Endodermal cell (in vitro differentiated cells): ENCODE measurements around the gene PAX8. TPM values are rescaled to one million over a fixed set of nuclear protein-coding genes. Genes with fewer than 3 reads are reported as not detected.
A peak's percentile ranks its signal among the peaks of the same experiment; 100 is the strongest.
"Not testable (repeated sequence)": the region's sequence is repeated elsewhere in the genome, so short reads cannot be mapped to it uniquely, and the experiment has no call there.

Source experiments
- DNase-seq: peaks from one replicate; pipeline ENCODE4 v3.0.0-alpha.2; 2017
- H3K27ac ChIP-seq: 2 replicates; pipeline ENCODE4 v1.5.1; 2013; ENCODE audit warnings: mild to moderate bottlenecking, low read depth, low read length, moderate library complexity
- H3K27me3 ChIP-seq: 2 replicates; pipeline ENCODE4 v1.6.1; 2013; ENCODE audit warnings: mild to moderate bottlenecking, low read length, moderate library complexity; ENCODE audit not compliant: insufficient read depth, control insufficient read depth, poor library complexity, severe bottlenecking
- H3K36me3 ChIP-seq: 2 replicates; pipeline ENCODE4 v1.7.0; 2013; ENCODE audit warnings: mild to moderate bottlenecking, low read length, moderate library complexity; ENCODE audit not compliant: control insufficient read depth, insufficient read depth
- H3K4me1 ChIP-seq: one replicate; pipeline ENCODE4 v1.7.0; 2013; ENCODE audit warnings: low read length; ENCODE audit not compliant: control insufficient read depth, insufficient read depth
- H3K4me3 ChIP-seq: 2 replicates; pipeline ENCODE4 v1.5.1; 2013; ENCODE audit warnings: mild to moderate bottlenecking, low read length, moderate library complexity
- H3K9ac ChIP-seq: 2 replicates; pipeline ENCODE4 v1.6.1; 2013; ENCODE audit warnings: mild to moderate bottlenecking, low read length, moderate library complexity; ENCODE audit not compliant: poor library complexity, severe bottlenecking; ENCODE audit errors: extremely low read depth
- H3K9me3 ChIP-seq: 2 replicates; pipeline ENCODE4 v1.6.1; 2013; ENCODE audit warnings: mild to moderate bottlenecking, low read length, moderate library complexity; ENCODE audit not compliant: control insufficient read depth
- H3K27ac Mint-ChIP-seq: 2 replicates; pipeline ENCODE4 v1.8.0; 2020; ENCODE audit warnings: mixed read lengths
- H3K27me3 Mint-ChIP-seq: 2 replicates; pipeline ENCODE4 v1.8.0; 2021; ENCODE audit warnings: mild to moderate bottlenecking, mixed read lengths; ENCODE audit not compliant: insufficient read depth
- H3K36me3 Mint-ChIP-seq: 2 replicates; pipeline ENCODE4 v1.8.0; 2020; ENCODE audit warnings: low read depth, mixed read lengths
- H3K4me1 Mint-ChIP-seq: 2 replicates; pipeline ENCODE4 v1.8.0; 2020; ENCODE audit warnings: mixed read lengths
- H3K4me3 Mint-ChIP-seq: 2 replicates; pipeline ENCODE4 v1.8.0; 2020; ENCODE audit warnings: mild to moderate bottlenecking, moderate library complexity, mixed read lengths
- H3K9me3 Mint-ChIP-seq: 2 replicates; pipeline ENCODE4 v1.8.0; 2020; ENCODE audit warnings: mild to moderate bottlenecking, mixed read lengths
- WGBS, 2 experiments: methylation state at CpG; one replicate each; pipeline versions ENCODE4 v1.1.5 to v1.1.7; 2013; ENCODE audit warnings: missing lambda C conversion rate in 2 of 2, mixed read lengths in 1 of 2; ENCODE audit not compliant: insufficient coverage in 1 of 2, insufficient read length in 1 of 2; 5-methylcytosine and 5-hydroxymethylcytosine counted together
- total RNA-seq, 2 donors: library from RNA; stranded (reverse); fragmentation: NEBNext Ultra II Directional in 1 of 2; extraction: Animal tissue kit (Norgen Biotek cat#: 25700) in 1 of 2; gene quantifications; 2 replicates in 1 of 2; 3 replicates in 1 of 2; pipeline ENCODE4 v1.2.1, GENCODE V29; 2021
- TF ChIP-seq, protein P1 (sequence below): fragments of 200-600 bp; sonication (generic); conservative IDR thresholded peaks from 2 replicates; pipeline ENCODE4 v1.5.0; 2021; ENCODE audit warnings: antibody characterized with exemption, mild to moderate bottlenecking

PAX8 gene
- total RNA-seq, 2 donors from 2014 or later = 0.09 to 0.11 TPM

- Mint-ChIP-seq H3K9me3 (peaks cover 4% of the 10 kb centered on the region), H3K27me3 (peaks cover 64% of the 10 kb centered on the region), H3K4me3 (peak overlapping the region; percentile 64), H3K4me1 (peaks cover 17% of the 10 kb centered on the region), H3K27ac (no peak overlapping the region), H3K36me3 (no peaks in the 10 kb centered on the region)
- H3K4me1 ChIP-seq = no peaks in the 10 kb centered on the region
- H3K27ac ChIP-seq = peak overlapping the region; percentile 60
- peak overlapping the region; percentile 73 for H3K4me3 ChIP-seq
- H3K9ac ChIP-seq = peak overlapping the region; percentile 11
- no peaks in the 10 kb centered on the region for H3K36me3 ChIP-seq
- peak; percentile 88 for DNase-seq
- 0 to 1% methylated on average over 2 to 21 of the region's 27 CpGs for WGBS, 2 experiments
- H3K27me3 ChIP-seq = peaks cover 44% of the 10 kb centered on the region
- no peaks in the 10 kb centered on the region for H3K9me3 ChIP-seq
- TF ChIP-seq, protein P1, sequence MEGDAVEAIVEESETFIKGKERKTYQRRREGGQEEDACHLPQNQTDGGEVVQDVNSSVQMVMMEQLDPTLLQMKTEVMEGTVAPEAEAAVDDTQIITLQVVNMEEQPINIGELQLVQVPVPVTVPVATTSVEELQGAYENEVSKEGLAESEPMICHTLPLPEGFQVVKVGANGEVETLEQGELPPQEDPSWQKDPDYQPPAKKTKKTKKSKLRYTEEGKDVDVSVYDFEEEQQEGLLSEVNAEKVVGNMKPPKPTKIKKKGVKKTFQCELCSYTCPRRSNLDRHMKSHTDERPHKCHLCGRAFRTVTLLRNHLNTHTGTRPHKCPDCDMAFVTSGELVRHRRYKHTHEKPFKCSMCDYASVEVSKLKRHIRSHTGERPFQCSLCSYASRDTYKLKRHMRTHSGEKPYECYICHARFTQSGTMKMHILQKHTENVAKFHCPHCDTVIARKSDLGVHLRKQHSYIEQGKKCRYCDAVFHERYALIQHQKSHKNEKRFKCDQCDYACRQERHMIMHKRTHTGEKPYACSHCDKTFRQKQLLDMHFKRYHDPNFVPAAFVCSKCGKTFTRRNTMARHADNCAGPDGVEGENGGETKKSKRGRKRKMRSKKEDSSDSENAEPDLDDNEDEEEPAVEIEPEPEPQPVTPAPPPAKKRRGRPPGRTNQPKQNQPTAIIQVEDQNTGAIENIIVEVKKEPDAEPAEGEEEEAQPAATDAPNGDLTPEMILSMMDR = no peak
Observed at GRCh38 chr2:113324684-113325160, 46.0 kb upstream of the PAX8 start.

GRCh38 chr2:113323129-113323528 lies 44.4 kb upstream of the PAX8 start:
- peaks cover 59% of the 10 kb centered on the region for H3K27me3 Mint-ChIP-seq
- H3K4me1 ChIP-seq, H3K36me3 Mint-ChIP-seq, H3K36me3 ChIP-seq, H3K4me3 Mint-ChIP-seq, H3K4me3 ChIP-seq, H3K9me3 Mint-ChIP-seq, H3K27ac Mint-ChIP-seq, H3K9ac ChIP-seq, DNase-seq, H3K27ac ChIP-seq, H3K9me3 ChIP-seq: not testable (repeated sequence)
- H3K27me3 ChIP-seq = peaks cover 56% of the 10 kb centered on the region
- WGBS, 2 experiments = 86 to 90% methylated on average over 2 to 5 of the region's 5 CpGs
- H3K4me1 Mint-ChIP-seq = peaks cover 17% of the 10 kb centered on the region

DNA sequence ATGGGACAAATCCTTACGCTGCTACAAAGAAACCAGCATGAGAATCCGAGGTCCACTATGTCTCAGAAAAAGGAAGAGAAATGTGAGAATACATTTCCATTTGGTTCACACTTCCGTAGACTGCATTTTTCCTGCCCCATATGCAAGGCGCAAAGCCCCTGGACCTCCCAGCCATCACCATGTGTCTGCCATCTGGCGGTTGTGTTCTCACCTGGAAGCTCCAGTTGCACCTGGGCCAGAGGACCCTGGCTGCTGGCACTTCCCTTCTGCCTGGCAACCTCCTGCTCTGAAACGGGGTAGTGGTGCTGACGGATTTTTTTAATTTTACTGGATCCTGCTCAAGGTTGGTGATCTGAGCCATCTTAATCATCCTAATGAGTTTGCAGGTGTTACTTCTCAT lies 41.4 kb upstream of the PAX8 start:
- TF ChIP-seq, protein P1 = peak; percentile 51
- H3K27ac ChIP-seq, H3K4me3 ChIP-seq, H3K9me3 ChIP-seq, H3K9ac ChIP-seq, DNase-seq, H3K36me3 Mint-ChIP-seq, H3K36me3 ChIP-seq, H3K4me1 ChIP-seq, H3K27ac Mint-ChIP-seq, H3K9me3 Mint-ChIP-seq, H3K4me3 Mint-ChIP-seq: not testable (repeated sequence)
- WGBS, 2 experiments = 85 to 88% methylated on average over 6 to 7 of the region's 7 CpGs
- H3K27me3 ChIP-seq = peaks cover 81% of the 10 kb centered on the region
- H3K27me3 Mint-ChIP-seq = peaks cover 62% of the 10 kb centered on the region
- H3K4me1 Mint-ChIP-seq = peaks cover 19% of the 10 kb centered on the region

- not testable (repeated sequence) for H3K4me1 ChIP-seq, H3K9ac ChIP-seq, H3K4me3 Mint-ChIP-seq, H3K4me3 ChIP-seq, DNase-seq, H3K36me3 Mint-ChIP-seq, H3K27ac ChIP-seq, H3K27ac Mint-ChIP-seq, H3K9me3 ChIP-seq, H3K36me3 ChIP-seq, H3K9me3 Mint-ChIP-seq
- H3K27me3 ChIP-seq = peaks cover 86% of the 10 kb centered on the region
- H3K4me1 Mint-ChIP-seq = peaks cover 15% of the 10 kb centered on the region
- H3K27me3 Mint-ChIP-seq = peaks cover 60% of the 10 kb centered on the region
- whole genome bisulfite sequencing, 2 experiments = 93 to 97% methylated on average over 3 of the region's 3 CpGs
Observed at GRCh38 chr2:113318941-113319340, 40.2 kb upstream of the PAX8 start.
